GM12873 (cell line): ENCODE data around the gene RAB33A.

ENCODE experiments used
- CTCF ChIP-seq: IDR thresholded peaks from 2 replicates; pipeline ENCODE4 v1.5.1; 2012; ENCODE audit warnings: low read depth, mild to moderate bottlenecking, moderate library complexity, low read length, control low read depth; ENCODE audit not compliant: insufficient read depth; ENCODE audit errors: missing control alignments

Gene RAB33A

GRCh38 chrX:130212371-130212770, 40.6 kb downstream of the RAB33A start:
- no peak for TF ChIP-seq CTCF

GRCh38 chrX:130213376-130213775, 41.6 kb downstream of the RAB33A start:
- no peak for TF ChIP-seq CTCF

GRCh38 chrX:130216320-130216719, 44.6 kb downstream of the RAB33A start:
- TF ChIP-seq CTCF = no peak

- no peak for TF ChIP-seq CTCF
Measured at GRCh38 chrX:130224810-130225209, 53.0 kb downstream of the RAB33A start.

- no peak for TF ChIP-seq CTCF
Measured at GRCh38 chrX:130228871-130229270, 57.1 kb downstream of the RAB33A start.
